Stomach smooth muscle (tissue), 2 donors: ENCODE data around the gene DRAXIN.

ENCODE experiments used
- H3K27ac ChIP-seq: one replicate; pipeline ENCODE4 v1.7.0; 2013; ENCODE audit warnings: mild to moderate bottlenecking, low read length, inconsistent platforms
- H3K27me3 ChIP-seq, 2 donors: one replicate each; pipeline ENCODE4 v1.7.0; 2013; ENCODE audit warnings: low read length in 2 of 2; ENCODE audit not compliant: insufficient read depth in 2 of 2, control insufficient read depth in 1 of 2
- H3K36me3 ChIP-seq, 2 donors: one replicate each; pipeline ENCODE4 v1.7.0; 2013; ENCODE audit warnings: low read length in 2 of 2; ENCODE audit not compliant: control insufficient read depth in 2 of 2, insufficient read depth in 2 of 2
- H3K4me1 ChIP-seq: one replicate; pipeline ENCODE4 v1.7.0; 2013; ENCODE audit warnings: low read length; ENCODE audit not compliant: control insufficient read depth, insufficient read depth
- H3K4me3 ChIP-seq, 2 donors: one replicate each; pipeline ENCODE4 v1.7.0; 2013; ENCODE audit warnings: low read length in 2 of 2
- H3K9ac ChIP-seq, 2 donors: one replicate each; pipeline ENCODE4 v1.7.0; 2013; ENCODE audit warnings: low read length in 2 of 2, mild to moderate bottlenecking in 1 of 2
- H3K9me3 ChIP-seq, 2 donors: one replicate each; pipeline ENCODE4 v1.7.0; 2013; ENCODE audit warnings: low read length in 2 of 2; ENCODE audit not compliant: control insufficient read depth in 2 of 2
- donor health status: healthy.
- donor health status: Pancreatic carcinoma.

Gene DRAXIN

DNA sequence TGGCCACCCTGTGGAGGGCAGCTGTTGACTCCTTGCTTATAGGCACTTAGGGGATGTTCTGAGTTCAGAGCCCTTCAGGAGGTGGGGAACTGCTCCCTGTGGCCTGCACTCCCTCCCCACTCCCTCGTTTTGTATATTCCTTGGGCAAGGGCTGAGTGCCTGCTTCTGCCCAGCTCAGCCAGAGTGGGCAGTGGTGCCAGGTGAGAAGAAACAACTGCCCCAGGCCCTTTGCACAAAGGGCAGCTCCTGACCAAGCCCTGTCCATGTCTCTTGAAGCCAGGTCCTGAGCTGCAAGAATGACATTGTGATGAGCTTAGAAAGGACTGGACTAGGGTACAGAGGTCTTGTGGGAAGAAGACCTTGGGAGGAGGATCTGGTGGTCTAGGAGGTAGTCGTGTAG is 46.6 kb downstream of the DRAXIN start:
- no peaks in the 10 kb centered on the region for H3K36me3 ChIP-seq
- H3K27me3 ChIP-seq, result no peaks in the 10 kb centered on the region
- no peak overlapping the region for H3K9ac ChIP-seq
- H3K4me3 ChIP-seq, result no peak overlapping the region
- H3K4me1 ChIP-seq, result peaks cover 27% of the 10 kb centered on the region
- H3K27ac ChIP-seq, result no peak overlapping the region
- no peaks in the 10 kb centered on the region for H3K9me3 ChIP-seq

- Histone ChIP-seq H3K4me1 (peaks cover 27% of the 10 kb centered on the region), H3K36me3 (no peaks in the 10 kb centered on the region), H3K27me3 (no peaks in the 10 kb centered on the region), H3K9me3 (no peaks in the 10 kb centered on the region), H3K9ac (no peak overlapping the region), H3K4me3 (no peak overlapping the region), H3K27ac (no peak overlapping the region)
Measured at GRCh38 chr1:11738783-11739182, 47.3 kb downstream of the DRAXIN start.

- Histone ChIP-seq H3K27me3 (no peaks in the 10 kb centered on the region), H3K4me3 (no peak overlapping the region), H3K4me1 (peaks cover 23% of the 10 kb centered on the region), H3K36me3 (no peaks in the 10 kb centered on the region), H3K9ac (no peak overlapping the region), H3K27ac (no peak overlapping the region), H3K9me3 (no peaks in the 10 kb centered on the region)
Measured at GRCh38 chr1:11740258-11741192, 49.0 kb downstream of the DRAXIN start.

- H3K36me3 ChIP-seq, result peaks cover 0 to 1% of the 10 kb centered on the region in 2 donors
- no peaks in the 10 kb centered on the region for H3K9me3 ChIP-seq
- H3K27me3 ChIP-seq, result no peaks in the 10 kb centered on the region
- no peak overlapping the region for H3K9ac ChIP-seq
- no peak overlapping the region for H3K4me3 ChIP-seq
- no peak overlapping the region for H3K27ac ChIP-seq
- H3K4me1 ChIP-seq, result peaks cover 14% of the 10 kb centered on the region
Measured at GRCh38 chr1:11741482-11741881, 50.0 kb downstream of the DRAXIN start.

DNA sequence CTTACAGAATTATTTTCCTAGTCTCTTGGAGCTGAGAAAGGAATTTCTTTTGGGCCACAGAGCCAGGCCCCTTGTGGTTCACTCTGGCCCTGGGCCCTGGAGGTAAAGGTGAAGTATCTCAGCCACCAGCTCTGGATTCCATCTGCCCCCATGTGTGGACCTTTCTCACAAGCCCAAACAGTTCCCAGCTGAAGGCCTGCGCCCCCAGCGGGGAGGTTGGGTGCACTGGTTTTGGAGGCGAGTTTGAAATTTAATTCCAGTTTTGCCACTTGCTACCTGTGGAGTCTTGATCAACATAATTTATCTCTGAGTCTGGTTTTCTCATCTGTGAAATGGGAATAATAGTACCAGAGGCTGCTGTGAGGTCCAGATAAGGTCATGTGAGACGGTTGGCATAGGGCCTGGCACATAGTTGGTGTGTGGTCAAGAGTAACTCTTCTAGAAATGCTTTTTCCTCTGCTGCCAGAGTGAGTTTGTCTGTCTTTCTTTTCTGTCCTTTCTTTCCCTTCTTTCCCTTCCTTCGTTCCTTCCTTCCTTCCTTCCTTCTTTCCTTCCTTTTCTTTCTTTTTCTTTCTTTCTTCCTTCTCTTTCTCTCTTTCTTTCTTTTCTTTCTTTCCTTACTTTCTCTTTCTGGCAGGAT is 50.5 kb downstream of the DRAXIN start:
- H3K4me1 ChIP-seq, result peaks cover 8% of the 10 kb centered on the region
- H3K36me3 ChIP-seq, result peaks cover 0 to 3% of the 10 kb centered on the region in 2 donors
- H3K27me3 ChIP-seq, result no peaks in the 10 kb centered on the region
- H3K27ac ChIP-seq, result no peak overlapping the region
- no peaks in the 10 kb centered on the region for H3K9me3 ChIP-seq
- H3K9ac ChIP-seq, result no peak overlapping the region
- no peak overlapping the region for H3K4me3 ChIP-seq

DNA sequence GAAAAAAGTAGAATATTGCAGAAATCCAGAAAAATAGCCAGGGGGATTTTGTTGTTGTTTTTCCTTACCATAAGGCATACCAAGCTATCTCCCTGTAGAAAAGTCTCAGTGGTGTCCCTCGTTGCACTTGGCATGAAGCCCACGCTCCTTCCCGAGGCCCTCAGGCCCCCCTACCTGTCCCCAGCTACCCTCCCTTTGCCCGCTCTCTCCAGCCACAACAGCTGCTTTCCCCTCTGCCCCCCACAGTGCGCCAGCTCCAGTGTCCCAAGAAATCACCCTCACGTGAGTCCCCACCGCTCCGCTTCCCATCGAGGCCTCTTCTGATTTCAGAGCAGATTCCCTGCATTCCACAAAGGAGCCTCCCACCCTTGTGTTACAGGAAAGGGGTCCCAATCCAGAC is 52.8 kb downstream of the DRAXIN start:
- H3K9ac ChIP-seq, result no peak overlapping the region
- peaks cover 0 to 3% of the 10 kb centered on the region in 2 donors for H3K36me3 ChIP-seq
- no peaks in the 10 kb centered on the region for H3K27me3 ChIP-seq
- H3K27ac ChIP-seq, result no peak overlapping the region
- H3K4me3 ChIP-seq, result no peak overlapping the region
- no peaks in the 10 kb centered on the region for H3K4me1 ChIP-seq
- no peaks in the 10 kb centered on the region for H3K9me3 ChIP-seq

GRCh38 chr1:11746092-11746491 is 54.6 kb downstream of the DRAXIN start:
- H3K36me3 ChIP-seq, result peaks cover 3 to 7% of the 10 kb centered on the region in 2 donors
- no peaks in the 10 kb centered on the region for H3K27me3 ChIP-seq
- no peak overlapping the region for H3K27ac ChIP-seq
- H3K9me3 ChIP-seq, result no peaks in the 10 kb centered on the region
- no peaks in the 10 kb centered on the region for H3K4me1 ChIP-seq
- no peak overlapping the region for H3K9ac ChIP-seq
- H3K4me3 ChIP-seq, result no peak overlapping the region

DNA sequence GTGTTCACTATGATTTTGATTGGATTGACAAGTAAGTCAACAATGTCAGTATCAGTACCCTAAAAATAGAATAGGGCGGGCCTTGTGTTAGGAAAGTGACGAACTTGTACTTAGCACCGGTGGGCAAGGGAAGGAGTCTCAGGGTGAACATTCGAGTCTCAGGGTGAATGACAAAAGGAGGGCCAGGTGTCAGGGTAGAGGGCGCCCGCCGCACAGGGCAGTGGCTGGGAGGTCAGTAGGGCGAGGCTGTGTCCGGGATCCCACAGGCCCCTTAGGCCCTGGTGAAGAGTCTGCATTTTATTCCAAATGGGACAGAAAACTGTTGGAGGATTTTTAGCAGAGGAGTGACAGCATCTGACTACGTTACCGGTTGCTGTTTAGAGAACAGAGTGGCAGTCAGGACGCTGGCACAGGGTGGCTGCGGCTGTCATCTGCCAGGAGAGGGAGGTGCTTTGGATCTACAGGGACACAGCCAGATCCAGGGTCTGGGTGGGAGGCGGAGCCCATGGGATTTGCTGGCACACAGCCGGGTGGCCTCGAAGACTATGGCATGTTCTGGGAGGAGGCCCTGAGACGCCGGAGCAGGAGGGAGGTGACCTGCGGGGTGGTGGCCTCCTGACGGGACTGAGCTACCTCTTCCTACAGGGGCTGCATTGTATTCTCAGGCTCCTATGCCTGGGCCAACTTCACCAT is 55.4 kb downstream of the DRAXIN start:
- Histone ChIP-seq H3K9me3 (no peaks in the 10 kb centered on the region), H3K36me3 (peaks cover 3 to 7% of the 10 kb centered on the region in 2 donors), H3K4me3 (no peak overlapping the region), H3K27ac (no peak overlapping the region), H3K9ac (no peak overlapping the region), H3K4me1 (no peaks in the 10 kb centered on the region), H3K27me3 (no peaks in the 10 kb centered on the region)

GRCh38 chr1:11748294-11749202 is 57.0 kb downstream of the DRAXIN start:
- Histone ChIP-seq H3K36me3 (peaks cover 3 to 7% of the 10 kb centered on the region in 2 donors), H3K27me3 (no peaks in the 10 kb centered on the region), H3K4me1 (no peaks in the 10 kb centered on the region), H3K9ac (no peak overlapping the region), H3K4me3 (no peak overlapping the region), H3K27ac (no peak overlapping the region), H3K9me3 (no peaks in the 10 kb centered on the region)

GRCh38 chr1:11749203-11749689 is 57.7 kb downstream of the DRAXIN start:
- H3K27me3 ChIP-seq, result no peaks in the 10 kb centered on the region
- H3K4me1 ChIP-seq, result no peaks in the 10 kb centered on the region
- H3K36me3 ChIP-seq, result peaks cover 3 to 7% of the 10 kb centered on the region in 2 donors
- no peak overlapping the region for H3K4me3 ChIP-seq
- no peaks in the 10 kb centered on the region for H3K9me3 ChIP-seq
- H3K27ac ChIP-seq, result no peak overlapping the region
- H3K9ac ChIP-seq, result no peak overlapping the region
